Stimulated activated CD4-positive, alpha-beta T cell treated with anti-CD3 and anti-CD28 coated beads, Interleukin-12 subunit alpha, Interleukin-12 subunit beta, amount 100 ng/mL, for 48 hours (primary cell): ENCODE data around the gene MIDN.
"Not testable (repeated sequence)": the region's sequence is repeated elsewhere in the genome, so short reads cannot be mapped to it uniquely, and the experiment has no call there.

Source experiments
- DNase-seq, 3 donors: peaks; one replicate each; pipeline ENCODE4 v3.0.0-alpha.2; 2020; ENCODE audit warnings: low read depth in 2 of 3, low spot score in 1 of 3

The MIDN gene

DNA sequence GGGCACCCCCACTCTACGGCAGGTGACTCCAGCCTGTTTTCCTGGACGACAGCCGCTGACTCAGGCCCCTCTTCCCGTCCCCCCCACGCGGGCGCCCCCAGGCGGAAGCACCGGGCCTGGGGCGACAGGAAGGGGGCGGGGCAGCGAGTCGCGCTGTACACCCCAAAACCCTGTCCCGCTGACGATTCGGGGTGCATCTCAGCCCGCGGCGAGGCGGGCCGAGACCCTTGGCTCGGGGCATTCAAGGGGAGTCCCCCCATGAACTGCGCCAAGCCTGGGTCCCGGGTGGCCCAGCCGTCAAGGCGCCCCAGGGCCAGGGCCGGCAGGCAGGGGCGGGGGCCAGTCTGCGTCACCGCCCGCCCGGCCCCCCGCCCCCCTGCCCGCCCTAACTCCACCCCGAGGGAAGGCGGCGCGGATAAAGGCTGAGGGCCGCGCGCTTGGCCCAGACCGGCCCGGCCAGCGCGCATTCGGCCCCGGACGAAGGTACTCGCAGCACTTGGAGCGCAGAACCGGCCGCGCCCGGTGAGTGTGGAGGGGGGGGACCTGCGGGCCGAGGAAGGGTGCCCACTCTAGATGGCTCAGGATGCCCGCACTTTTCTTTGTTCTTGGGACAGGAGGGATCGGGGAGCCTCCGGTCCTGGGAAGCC is at the start of gene MIDN:
TSS of gene MIDN (plus strand) at position 445 of the 647 bp plus-strand sequence. CDS start 1,714 bp downstream, outside the sequence.
- DNase-seq: no peak

DNA sequence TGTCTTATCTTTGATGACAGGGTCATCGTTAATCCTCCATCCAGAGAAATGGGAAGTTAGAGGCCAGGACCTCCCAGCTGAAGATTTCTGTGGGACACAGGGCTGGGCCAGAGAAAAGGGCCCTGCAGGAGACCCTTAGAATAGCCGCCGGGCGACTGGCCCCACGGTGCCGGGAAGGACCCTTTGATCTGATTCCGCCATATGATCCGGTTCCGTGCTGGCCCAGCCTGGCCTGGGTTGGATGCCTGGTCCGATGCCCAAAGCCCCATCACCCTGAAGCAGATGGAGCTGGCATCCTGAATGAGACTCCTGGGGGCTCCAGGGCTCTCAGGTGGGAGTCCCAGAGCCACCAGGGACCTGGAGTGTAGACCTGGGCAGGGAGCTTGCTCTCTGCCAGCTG is 48.9 kb upstream of the MIDN start:
- no peak for DNase-seq

DNA sequence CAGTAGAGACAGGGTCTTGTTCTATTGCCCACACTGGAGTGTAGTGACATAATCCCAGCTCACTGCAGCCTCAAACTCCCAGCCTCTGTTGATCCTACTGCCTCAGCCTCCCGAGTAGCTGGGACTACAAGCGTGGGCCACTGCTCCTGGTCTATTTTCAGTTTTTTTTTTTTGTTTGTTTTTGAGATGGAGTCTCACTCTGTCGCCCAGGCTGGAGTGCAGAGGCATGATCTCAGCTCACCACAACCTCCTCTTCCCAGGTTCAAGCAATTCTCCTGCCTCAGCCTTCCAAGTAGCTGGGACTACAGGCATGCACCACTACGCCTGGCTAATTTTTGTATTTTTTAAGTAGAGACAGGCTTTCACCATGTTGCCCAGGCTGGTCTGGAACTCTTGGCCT is 47.8 kb upstream of the MIDN start:
- not testable (repeated sequence) for DNase-seq

DNA sequence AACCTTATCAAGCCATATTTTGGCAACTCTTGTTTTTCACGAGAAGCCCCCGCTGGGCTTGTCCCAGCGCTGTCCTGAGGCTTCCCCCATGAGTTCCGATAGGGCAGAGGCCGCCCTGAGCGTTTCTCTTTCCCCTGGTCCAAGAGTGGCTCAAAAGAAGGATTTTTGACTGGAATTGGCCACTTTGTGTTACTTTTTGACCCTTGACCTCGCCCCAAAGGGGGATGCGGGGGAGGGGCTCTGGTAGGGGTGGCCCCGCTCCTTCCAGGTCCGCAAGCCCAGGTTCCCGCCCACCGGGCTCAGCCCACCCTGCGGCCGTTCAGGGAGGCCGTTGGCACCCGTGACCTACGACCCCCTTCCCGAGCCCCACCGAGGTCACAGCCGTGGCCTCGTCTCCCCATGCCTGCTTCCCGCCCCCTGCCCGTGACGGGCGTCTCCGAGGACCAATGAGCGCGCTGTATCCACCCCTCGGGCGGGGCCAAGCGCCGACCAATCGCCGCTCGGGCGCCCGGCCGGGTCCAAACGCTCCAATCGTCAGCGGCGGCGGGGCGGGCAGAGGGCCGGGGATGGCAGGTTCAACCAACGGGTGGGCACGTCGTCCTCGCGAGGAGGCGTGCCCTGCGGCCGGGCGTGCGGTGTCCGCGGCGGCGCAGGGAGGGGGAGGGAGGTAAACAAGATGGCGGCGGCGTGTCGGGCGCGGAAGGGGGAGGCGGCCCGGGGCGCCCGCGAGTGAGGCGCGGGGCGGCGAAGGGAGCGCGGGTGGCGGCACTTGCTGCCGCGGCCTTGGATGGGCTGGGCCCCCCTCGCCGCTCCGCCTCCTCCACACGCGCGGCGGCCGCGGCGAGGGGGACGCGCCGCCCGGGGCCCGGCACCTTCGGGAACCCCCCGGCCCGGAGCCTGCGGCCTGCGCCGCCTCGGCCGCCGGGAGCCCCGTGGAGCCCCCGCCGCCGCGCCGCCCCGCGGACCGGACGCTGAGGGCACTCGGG is 43.0 kb upstream of the MIDN start, which contains the start of gene STK11:
TSS of gene STK11 (plus strand) at position 665 of the 986 bp plus-strand sequence. CDS start 1,136 bp downstream, outside the sequence.
- DNase-seq: peak; percentile 99 to 100 (median 99)

DNA sequence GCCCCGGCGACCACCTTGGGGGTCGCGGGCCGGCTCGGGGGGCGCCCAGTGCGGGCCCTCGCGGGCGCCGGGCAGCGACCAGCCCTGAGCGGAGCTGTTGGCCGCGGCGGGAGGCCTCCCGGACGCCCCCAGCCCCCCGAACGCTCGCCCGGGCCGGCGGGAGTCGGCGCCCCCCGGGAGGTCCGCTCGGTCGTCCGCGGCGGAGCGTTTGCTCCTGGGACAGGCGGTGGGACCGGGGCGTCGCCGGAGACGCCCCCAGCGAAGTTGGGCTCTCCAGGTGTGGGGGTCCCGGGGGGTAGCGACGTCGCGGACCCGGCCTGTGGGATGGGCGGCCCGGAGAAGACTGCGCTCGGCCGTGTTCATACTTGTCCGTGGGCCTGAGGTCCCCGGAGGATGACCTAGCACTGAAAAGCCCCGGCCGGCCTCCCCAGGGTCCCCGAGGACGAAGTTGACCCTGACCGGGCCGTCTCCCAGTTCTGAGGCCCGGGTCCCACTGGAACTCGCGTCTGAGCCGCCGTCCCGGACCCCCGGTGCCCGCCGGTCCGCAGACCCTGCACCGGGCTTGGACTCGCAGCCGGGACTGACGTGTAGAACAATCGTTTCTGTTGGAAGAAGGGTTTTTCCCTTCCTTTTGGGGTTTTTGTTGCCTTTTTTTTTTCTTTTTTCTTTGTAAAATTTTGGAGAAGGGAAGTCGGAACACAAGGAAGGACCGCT is 42.1 kb upstream of the MIDN start:
- DNase-seq: no peak

DNA sequence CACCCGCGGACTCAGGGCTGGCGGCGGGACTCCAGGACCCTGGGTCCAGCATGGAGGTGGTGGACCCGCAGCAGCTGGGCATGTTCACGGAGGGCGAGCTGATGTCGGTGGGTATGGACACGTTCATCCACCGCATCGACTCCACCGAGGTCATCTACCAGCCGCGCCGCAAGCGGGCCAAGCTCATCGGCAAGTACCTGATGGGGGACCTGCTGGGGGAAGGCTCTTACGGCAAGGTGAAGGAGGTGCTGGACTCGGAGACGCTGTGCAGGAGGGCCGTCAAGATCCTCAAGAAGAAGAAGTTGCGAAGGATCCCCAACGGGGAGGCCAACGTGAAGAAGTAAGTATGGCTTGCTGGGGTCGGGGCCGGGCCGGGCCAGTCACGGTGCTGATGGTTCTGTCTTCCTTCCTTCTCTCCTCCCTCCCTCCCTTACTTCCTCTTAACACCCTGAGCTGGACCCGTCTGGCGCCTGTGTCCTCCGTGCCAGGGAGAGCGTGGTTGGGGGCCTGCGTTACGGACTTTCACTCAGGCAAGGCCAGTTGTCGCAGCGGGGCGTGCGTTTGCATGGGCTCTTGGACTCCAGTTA is 41.4 kb upstream of the MIDN start:
- DNase-seq: peak in 1 of 3 donors; percentile 18

DNA sequence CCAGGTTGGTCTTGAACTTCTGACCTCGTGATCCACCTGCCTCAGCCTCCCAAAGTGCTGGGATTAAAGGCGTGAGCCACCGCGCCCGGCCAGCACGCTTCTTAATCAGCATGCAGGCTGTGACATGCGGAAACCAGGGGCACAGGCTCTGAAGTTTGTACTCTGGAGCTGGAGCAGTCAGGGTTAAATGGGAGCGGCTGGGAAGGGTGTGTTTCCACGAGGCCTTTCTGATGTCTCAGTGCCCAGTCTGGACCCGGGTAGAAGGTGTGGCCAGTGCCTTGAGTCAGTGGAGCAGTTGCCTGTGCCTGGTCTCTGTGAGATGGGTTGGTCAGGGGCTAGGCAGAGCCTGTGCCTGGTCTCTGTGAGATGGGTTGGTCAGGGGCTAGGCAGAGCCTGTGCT is 39.6 kb upstream of the MIDN start:
- DNase-seq: not testable (repeated sequence)

DNA sequence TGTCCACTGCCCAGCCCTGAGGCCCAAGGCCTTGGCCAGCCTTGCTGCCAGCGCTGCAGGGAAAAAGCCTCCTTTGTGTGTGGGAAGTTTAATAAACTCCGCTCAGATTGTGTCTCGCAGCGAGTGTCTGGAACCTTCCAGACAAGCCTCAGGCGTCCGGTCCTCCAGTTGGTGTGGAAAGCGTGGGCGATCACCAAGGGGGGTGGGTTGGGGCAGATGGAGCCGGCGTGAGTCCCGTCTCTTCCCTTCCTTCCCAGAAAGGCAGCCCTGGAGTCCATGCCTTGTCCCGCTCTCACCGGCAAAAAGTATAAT is 38.2 kb upstream of the MIDN start:
- no peak for DNase-seq

DNA sequence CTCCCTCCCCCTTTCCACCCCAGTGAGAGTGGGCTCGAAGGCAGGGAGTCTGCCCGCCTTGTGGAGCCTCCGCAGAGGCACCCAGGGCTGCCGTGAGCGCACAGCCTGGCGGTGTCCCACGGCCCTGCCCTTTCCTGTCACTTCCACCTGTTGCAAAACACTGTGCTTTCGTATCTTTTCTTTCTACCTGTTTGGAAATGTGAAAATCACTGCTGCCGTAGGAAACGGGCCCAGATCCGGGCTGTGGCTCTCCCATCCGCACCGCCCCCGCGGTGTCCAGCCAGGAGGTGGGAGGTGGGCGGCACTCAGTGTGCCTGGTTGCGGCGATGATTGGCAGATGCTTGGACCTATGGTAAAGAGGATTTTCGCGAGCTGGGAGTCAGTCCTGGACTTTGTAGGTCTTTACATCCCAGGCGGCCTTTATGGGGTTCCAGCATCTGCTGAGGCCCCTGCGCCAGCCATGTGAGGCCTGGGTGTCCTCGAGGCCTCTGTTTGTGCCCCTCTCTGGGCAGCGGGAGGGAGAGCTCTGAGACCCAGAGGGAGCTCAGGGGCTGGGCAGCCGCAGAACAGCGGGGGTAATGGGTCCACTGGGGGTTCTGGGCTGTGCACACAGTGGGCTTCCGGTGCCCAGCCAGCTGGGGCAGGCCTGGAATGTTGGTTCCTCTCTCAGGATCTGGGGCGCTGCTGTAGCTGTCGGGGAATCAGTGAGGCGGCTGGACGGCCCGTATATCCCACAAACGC is 36.7 kb upstream of the MIDN start:
- no peak for DNase-seq

DNA sequence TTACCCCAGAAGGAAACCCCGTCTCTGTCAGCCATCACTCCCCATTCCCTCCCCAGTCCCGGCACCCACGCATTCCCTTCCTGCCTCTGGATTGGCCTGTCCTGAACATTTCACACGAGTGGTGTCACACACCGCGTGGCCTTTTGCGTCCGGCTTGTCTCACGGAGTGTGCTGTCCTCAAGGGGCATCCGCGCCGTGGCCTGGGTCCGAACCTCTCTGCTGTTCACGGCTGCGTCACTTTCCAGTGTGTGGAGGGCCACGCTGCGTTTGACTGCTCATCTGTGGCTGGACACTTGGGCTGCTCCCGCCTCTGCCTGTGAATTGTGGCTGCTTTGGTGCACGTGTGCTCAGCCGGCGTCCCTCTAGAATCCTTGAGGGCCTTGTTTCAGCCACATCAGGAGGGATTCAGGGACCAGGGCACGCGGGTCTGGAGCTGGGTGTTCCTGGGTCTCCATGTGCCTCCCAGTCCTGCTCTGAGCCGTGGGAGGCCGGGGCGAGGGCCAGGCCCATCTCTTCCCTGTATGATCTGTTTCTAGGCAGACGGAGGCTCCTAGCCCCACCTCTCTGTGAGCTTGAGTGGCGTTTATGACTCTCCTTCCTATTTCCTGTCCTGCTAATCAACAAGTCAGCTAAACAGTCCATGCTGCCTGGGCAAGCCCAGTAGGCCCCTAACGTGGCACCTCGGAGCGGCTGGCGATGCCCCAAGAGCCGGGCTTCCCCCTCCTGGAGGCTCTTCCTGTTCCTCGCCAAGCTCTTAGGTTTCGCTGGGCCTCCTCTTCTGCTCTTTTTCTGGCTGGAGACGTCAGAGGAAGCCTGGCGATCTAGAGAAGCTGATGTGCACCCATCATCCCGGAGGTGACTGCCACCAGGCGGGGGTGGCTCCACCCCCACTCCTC is 34.7 kb upstream of the MIDN start:
- DNase-seq: peak in 1 of 3 donors; percentile 38

DNA sequence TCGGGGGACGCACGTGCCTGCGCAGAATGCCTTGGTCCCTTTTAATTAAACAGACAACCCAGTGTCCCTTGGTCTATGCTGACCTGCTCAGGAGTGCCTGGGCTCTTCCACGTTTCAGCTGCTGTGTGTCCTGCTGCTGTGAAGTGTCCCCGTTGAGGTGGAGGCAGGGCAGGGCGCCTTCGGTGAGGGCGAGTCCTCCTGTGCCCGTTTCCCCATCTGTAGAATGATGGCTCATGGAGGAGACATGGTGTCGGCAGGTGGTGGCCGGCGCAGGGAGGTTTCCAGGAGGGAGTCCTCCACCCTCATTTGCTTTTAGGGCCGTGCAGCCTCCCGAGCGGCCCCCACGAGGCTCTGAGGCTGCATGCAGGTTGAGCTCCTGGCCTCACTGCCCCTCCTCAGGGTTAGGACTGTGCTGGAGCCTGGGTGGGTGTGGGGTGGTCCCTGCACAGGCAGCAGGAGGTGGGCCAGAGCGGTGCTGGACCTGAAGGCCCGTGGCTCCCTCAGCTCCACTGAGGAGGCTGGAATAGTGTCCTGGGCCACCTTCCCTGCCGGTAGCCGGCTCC is 34.0 kb upstream of the MIDN start:
- no peak for DNase-seq

DNA sequence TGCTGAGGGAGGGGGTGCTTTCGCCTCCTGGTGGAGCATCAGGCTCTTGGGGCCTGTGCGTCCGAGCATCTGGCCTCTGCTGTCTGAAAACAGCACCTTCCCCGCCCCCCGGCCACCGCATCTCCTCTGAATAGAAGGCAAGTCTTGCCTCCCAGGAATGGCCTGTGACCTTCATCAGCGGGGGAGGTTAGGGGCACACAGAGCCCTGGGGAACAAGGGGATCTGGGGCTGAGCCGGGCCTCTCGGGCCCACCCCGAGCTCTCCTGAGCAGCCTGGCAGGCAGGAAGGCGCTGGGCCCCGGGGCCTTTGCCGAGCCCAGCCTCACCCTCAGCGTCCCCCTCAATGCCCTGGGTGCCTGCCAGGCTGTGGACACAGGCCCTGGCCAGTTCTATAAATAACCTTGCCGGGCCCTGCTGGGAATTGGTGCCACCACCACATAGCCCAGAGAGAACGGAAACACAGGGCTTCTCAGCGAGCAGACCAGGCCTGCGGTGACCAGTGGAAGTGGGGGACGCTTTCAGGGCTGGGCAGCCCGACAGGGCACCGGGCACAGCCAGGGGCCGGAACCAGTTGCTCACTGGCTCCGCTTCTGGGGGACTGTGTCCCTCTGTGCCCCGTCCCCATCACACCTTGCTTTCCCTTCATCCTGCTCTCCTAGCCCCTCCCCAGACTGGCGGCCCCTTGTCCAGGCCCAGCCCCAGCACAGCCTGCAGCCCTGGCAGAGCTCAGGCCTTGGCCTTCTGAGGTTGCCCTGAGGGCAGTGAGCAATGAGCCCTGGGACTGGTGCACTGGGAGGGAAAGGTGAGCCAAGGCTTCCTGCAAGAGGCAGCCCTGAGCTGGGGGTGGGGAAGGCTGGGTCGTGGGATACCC is 33.3 kb upstream of the MIDN start:
- DNase-seq: no peak

DNA sequence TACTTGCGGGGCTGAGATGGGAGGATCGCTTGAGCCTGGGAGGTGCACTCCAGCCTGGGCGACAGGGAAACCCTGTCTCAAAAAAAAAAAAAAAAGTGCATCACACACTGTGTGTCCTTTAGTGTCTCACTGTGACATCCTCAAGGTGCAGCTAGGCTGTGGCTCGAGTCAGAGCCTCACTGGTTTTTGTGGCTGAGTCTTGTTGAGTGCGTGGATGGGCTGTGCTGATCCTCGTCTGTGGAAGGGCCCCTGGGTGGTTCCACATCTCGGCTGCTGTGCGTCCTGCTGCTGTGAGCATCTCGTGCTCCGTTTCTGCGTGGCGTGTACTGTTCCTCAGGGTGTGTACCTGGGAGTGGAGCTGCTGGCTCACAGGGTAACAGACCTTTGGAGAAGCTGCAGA is 31.6 kb upstream of the MIDN start:
- DNase-seq: no peak

DNA sequence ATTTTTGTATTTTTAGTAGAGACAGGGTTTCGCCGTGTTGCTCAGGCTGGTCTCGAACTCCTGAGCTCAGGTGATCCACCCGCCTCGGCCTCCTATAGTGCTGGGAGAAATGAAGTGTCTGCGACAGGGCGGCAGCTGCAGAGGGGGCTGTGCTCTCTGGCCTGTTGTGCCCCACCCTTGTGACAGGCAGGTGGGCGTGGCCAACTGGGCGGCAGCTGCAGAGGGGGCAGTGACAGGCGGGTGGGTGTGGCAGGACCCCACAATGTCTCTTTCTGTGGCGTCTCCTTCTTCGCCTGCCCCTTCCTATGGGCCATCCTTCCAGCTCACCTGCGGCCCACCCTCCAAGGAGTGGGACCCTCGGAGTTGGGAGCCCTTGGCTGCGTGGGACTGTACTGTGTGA is 31.0 kb upstream of the MIDN start:
- no peak for DNase-seq

DNA sequence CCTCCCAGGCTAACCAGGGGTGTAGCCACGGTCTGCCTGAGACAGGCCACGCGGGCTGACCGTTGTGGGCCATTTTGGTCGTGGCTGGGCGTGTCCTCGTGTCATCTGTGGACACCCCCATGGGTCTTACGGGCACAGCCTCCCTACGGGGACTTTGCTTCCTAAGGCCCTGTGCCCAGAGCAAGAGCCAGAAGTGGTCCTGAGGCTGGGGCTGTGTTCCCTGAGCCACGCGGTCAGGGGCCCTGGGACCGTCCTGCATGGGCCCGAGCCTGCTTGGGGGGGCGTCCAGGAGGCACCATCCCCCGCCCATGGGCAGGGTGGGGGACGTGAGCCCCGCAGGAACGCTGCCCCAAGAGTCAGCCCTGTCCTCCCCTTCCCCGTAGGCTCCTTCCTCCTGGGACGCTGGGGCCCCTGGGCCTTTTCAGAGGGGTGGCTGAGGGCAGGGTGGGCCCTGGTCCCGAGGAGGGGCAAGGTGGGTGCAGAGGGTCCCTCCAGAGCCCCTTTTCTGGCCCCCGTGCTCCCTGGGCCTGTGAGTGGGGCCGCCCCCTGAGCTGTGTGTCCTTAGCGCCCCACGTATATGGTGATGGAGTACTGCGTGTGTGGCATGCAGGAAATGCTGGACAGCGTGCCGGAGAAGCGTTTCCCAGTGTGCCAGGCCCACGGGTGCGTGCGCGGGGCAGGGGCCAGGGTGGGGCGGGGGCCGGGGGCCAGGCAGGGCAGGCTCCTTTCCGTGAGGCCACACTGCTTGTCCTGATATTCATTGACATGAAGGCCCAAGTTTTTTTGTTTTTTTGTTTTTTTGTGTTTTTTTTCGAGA is 29.4 kb upstream of the MIDN start:
- no peak for DNase-seq

DNA sequence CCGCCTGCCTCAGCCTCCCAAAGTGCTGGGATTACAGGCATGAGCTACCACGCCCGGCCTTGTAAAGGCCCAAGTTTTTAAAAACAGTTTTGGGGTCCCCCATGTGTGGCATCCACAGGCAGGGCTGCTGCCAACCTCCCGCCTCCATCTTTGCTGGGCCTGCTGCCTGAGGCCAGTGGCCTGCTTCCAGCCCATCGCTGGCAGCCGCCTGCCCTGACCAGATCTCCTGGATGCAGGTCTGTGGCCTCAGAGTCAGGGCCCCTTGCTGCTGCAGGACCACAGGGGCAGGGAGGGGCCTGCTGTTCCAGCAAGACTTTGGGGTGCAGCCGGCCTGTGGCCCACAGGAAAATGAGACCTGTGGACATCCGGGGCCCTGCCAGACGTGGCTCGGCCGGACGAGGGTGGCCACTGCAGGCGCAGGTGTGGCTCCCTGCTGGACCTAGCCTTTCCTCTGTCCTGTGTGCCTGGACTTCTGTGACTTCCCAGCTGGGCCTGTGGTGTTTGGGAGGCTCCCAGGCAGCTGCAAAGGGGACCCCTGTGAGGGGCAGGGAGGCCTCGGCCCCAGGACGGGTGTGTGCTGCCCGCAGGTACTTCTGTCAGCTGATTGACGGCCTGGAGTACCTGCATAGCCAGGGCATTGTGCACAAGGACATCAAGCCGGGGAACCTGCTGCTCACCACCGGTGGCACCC is 28.5 kb upstream of the MIDN start:
- no peak for DNase-seq

DNA sequence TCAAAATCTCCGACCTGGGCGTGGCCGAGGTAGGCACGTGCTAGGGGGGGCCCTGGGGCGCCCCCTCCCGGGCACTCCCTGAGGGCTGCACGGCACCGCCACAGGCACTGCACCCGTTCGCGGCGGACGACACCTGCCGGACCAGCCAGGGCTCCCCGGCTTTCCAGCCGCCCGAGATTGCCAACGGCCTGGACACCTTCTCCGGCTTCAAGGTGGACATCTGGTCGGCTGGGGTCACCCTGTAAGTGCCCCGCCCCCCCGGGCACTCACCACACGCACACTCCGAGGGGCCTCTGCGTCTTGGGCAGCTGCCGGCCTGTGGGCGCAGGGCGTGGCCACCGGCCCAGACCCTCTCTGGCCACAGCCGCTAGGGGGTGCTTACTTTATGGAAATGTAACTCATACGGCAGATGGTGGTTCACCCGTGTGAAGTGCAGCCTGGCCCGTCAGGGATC is 27.9 kb upstream of the MIDN start:
- DNase-seq: no peak
